CD4-positive, alpha-beta T cell treated with Interleukin-12 subunit alpha and Interleukin-12 subunit beta, for 1 hour (primary cell): Measurements from ENCODE around the gene PTPRM.

ENCODE experiments used
- DNase-seq: peaks from one replicate; pipeline ENCODE4 v3.0.0-alpha.2; 2020

The PTPRM gene

GRCh38 chr18:8196238-8196637, 629.1 kb downstream of the PTPRM start:
- DNase-seq, result no peak

- no peak for DNase-seq
These were observed 630.4 kb downstream of the PTPRM start for GRCh38 chr18:8197499-8197898.

GRCh38 chr18:8207996-8208395, 640.9 kb downstream of the PTPRM start:
- DNase-seq, result no peak

GRCh38 chr18:8208716-8209115, 641.6 kb downstream of the PTPRM start:
- DNase-seq, result no peak

GRCh38 chr18:8212896-8213780, 646.0 kb downstream of the PTPRM start:
- no peak for DNase-seq

- DNase-seq, result no peak
These were observed 648.6 kb downstream of the PTPRM start for GRCh38 chr18:8215741-8216140.

- no peak for DNase-seq
These were observed 650.0 kb downstream of the PTPRM start for GRCh38 chr18:8217051-8217564.

- DNase-seq, result no peak
These were observed 651.1 kb downstream of the PTPRM start for GRCh38 chr18:8218197-8218596.

GRCh38 chr18:8221452-8221851, 654.3 kb downstream of the PTPRM start:
- DNase-seq, result no peak

GRCh38 chr18:8224576-8224975, 657.5 kb downstream of the PTPRM start:
- DNase-seq, result no peak

- DNase-seq, result no peak
These were observed 661.9 kb downstream of the PTPRM start for GRCh38 chr18:8229040-8229439.

- no peak for DNase-seq
These were observed 662.7 kb downstream of the PTPRM start for GRCh38 chr18:8229787-8230186.

GRCh38 chr18:8231316-8231715, 664.2 kb downstream of the PTPRM start:
- DNase-seq, result no peak

GRCh38 chr18:8232791-8233190, 665.7 kb downstream of the PTPRM start:
- DNase-seq, result no peak

GRCh38 chr18:8235894-8236293, 668.8 kb downstream of the PTPRM start:
- DNase-seq, result no peak

GRCh38 chr18:8238507-8238906, 671.4 kb downstream of the PTPRM start:
- no peak for DNase-seq

- DNase-seq, result no peak
These were observed 674.6 kb downstream of the PTPRM start for GRCh38 chr18:8241731-8242130.

GRCh38 chr18:8242151-8242696, 675.1 kb downstream of the PTPRM start:
- DNase-seq, result no peak

- no peak for DNase-seq
These were observed 680.6 kb downstream of the PTPRM start for GRCh38 chr18:8247700-8248099.

GRCh38 chr18:8248576-8248975, 681.5 kb downstream of the PTPRM start:
- DNase-seq, result no peak

- no peak for DNase-seq
These were observed 682.7 kb downstream of the PTPRM start for GRCh38 chr18:8249811-8250210.

GRCh38 chr18:8252371-8252770, 685.3 kb downstream of the PTPRM start:
- no peak for DNase-seq

GRCh38 chr18:8253944-8254343, 686.8 kb downstream of the PTPRM start:
- DNase-seq, result no peak

- DNase-seq, result no peak
These were observed 687.5 kb downstream of the PTPRM start for GRCh38 chr18:8254654-8255053.
